K562 (cell line): ENCODE measurements around the gene PLOD1. TPM values are rescaled to one million over a fixed set of nuclear protein-coding genes. Genes with fewer than 3 reads are reported as not detected.
A peak's percentile ranks its signal among the peaks of the same experiment; 100 is the strongest.

ENCODE experiments used
- ATAC-seq: fragments of 200-7000 bp; cut with Tn5 transposase; 3 replicates; pipeline ENCODE4 v1.9.1; 2020; ENCODE audit warnings: moderate library complexity
- BruUV-seq: library from RNA; stranded (reverse); fragments of 400-500 nt; replicated peaks from 2 replicates; lab custom pipeline; 2021; lab: Mats Ljungman, UMichigan
- CTCF ChIA-PET: fragments of 300-600 bp; formaldehyde crosslinking; extraction: SDS; loops from one replicate; lab custom pipeline; 2021; ENCODE audit warnings: low intra/inter-chr PET ratio; lab: Yijun Ruan, JAX
- POLR2A ChIA-PET: fragments of 300-600, 350-650 bp; sonication (Branson Sonifier 250); formaldehyde crosslinking; extraction: SDS; loops from one replicate; lab custom pipeline; 2021; ENCODE audit warnings: antibody characterized with exemption, inconsistent platforms; lab: Yijun Ruan, JAX
- DNase-seq, 4 experiments: peaks; one replicate each; pipeline versions ENCODE4 v3.0.0 to v3.0.0-alpha.2; 2011 to 2018; ENCODE audit warnings: low spot score in 3 of 4, mixed read lengths in 3 of 4; ENCODE audit errors: extremely low read depth in 1 of 4
- FAIRE-seq: peaks from 2 replicates; lab custom pipeline; 2011; peaks lifted over from hg19 to GRCh38; lab: Jason Lieb, UNC
- H2AFZ ChIP-seq: 2 replicates; pipeline ENCODE4 v1.6.0; 2011; ENCODE audit warnings: low read depth, low read length, control low read depth, inconsistent platforms
- H3K27ac ChIP-seq: fragments of 200-600 bp; 3 replicates; pipeline ENCODE4 v1.8.0; 2011; ENCODE audit warnings: low read depth, mild to moderate bottlenecking, control low read depth, inconsistent platforms, low read length, moderate library complexity, mixed read lengths; ENCODE audit errors: extremely low read depth
- H3K27me3 ChIP-seq, 2 experiments: fragments of 300-600 bp in 1 of 2; 2 replicates in 1 of 2; 3 replicates in 1 of 2; pipeline versions ENCODE4 v1.6.0 to v1.8.0; 2011; ENCODE audit warnings: inconsistent platforms in 2 of 2, low read length in 2 of 2, mild to moderate bottlenecking in 1 of 2, mixed read lengths in 1 of 2, moderate library complexity in 1 of 2; ENCODE audit not compliant: control insufficient read depth in 2 of 2, insufficient read depth in 2 of 2
- H3K36me3 ChIP-seq: fragments of 300-600 bp; 3 replicates; pipeline ENCODE4 v1.8.0; 2011; ENCODE audit warnings: mild to moderate bottlenecking, low read length, inconsistent platforms; ENCODE audit not compliant: control insufficient read depth, insufficient read depth
- H3K4me1 ChIP-seq, 2 experiments: fragments of 200-600 bp in 1 of 2; replicated peaks in 1 of 2; 2 replicates in 1 of 2; 3 replicates in 1 of 2; pipeline versions ENCODE4 v1.5.1 to v1.8.0; 2011; ENCODE audit warnings: inconsistent platforms in 2 of 2, low read length in 2 of 2, mild to moderate bottlenecking in 1 of 2, mixed read lengths in 1 of 2, moderate library complexity in 1 of 2; ENCODE audit not compliant: control insufficient read depth in 2 of 2, insufficient read depth in 2 of 2
- H3K4me2 ChIP-seq: 2 replicates; pipeline ENCODE4 v1.6.1; 2011; ENCODE audit warnings: low read length, control low read depth, inconsistent platforms, mixed read lengths; ENCODE audit not compliant: insufficient read depth
- H3K4me3 ChIP-seq: fragments of 200-600 bp; sonication (generic), shearing (Covaris generic); 2 replicates; pipeline ENCODE4 v1.5.1; 2016; ENCODE audit warnings: control low read depth, inconsistent platforms
- H3K79me2 ChIP-seq: fragments of 200-600 bp; 3 replicates; pipeline ENCODE4 v1.8.0; 2011; ENCODE audit warnings: low read length, inconsistent platforms; ENCODE audit not compliant: control insufficient read depth, insufficient read depth
- H3K9ac ChIP-seq, 2 experiments: 2 replicates each; pipeline versions ENCODE4 v1.6.0 to v1.6.1; 2011; ENCODE audit warnings: low read depth in 2 of 2, low read length in 2 of 2, control low read depth in 1 of 2, inconsistent platforms in 1 of 2, mild to moderate bottlenecking in 1 of 2, mixed read lengths in 1 of 2; ENCODE audit not compliant: insufficient read depth in 1 of 2
- H3K9me1 ChIP-seq: one replicate; pipeline ENCODE4 v1.6.0; 2011; ENCODE audit warnings: inconsistent platforms, mild to moderate bottlenecking, low read length, moderate library complexity; ENCODE audit not compliant: control insufficient read depth, insufficient read depth
- H3K9me3 ChIP-seq: replicated peaks from 2 replicates; pipeline ENCODE4 v1.5.1; 2011; ENCODE audit warnings: low read depth, low read length, inconsistent platforms; ENCODE audit not compliant: control insufficient read depth, insufficient read depth
- H4K20me1 ChIP-seq: replicated peaks from 2 replicates; pipeline ENCODE4 v1.6.1; 2011; ENCODE audit warnings: low read length, inconsistent platforms, mixed read lengths; ENCODE audit not compliant: control insufficient read depth, insufficient read depth
- ATF7 ChIP-seq: fragments of 450-650 bp; IDR thresholded peaks from 2 replicates; pipeline ENCODE4 v1.7.1; 2014; ENCODE audit warnings: mild to moderate bottlenecking, moderate library complexity
- CBX8 ChIP-seq: fragments of 200-600 bp; sonication (generic); IDR thresholded peaks from 2 replicates; pipeline ENCODE4 v1.6.1; 2012; ENCODE audit warnings: borderline replicate concordance, mixed run types, low read depth, mild to moderate bottlenecking, moderate library complexity, mixed read lengths, low read length, control low read depth, inconsistent platforms; ENCODE audit not compliant: poor library complexity, severe bottlenecking; ENCODE audit errors: extremely low read depth
- MTF1 ChIP-seq: fragments of 250-450 bp; sonication (Bioruptor Pico); IDR thresholded peaks from 2 replicates; pipeline ENCODE4 v1.9.0; 2021; ENCODE audit warnings: moderate library complexity, mild to moderate bottlenecking, inconsistent platforms, borderline replicate concordance
- NFATC3 ChIP-seq: fragments of 450-650 bp; IDR thresholded peaks from 2 replicates; pipeline ENCODE4 v1.6.1; 2017; ENCODE audit warnings: mild to moderate bottlenecking
- PRMT5 ChIP-seq: sonication (generic); formaldehyde crosslinking; IDR thresholded peaks from 2 replicates; pipeline ENCODE4 v1.5.0; 2020; ENCODE audit warnings: missing genetic modification reagents
- RAD51 ChIP-seq: fragments of 450-650 bp; IDR thresholded peaks from 2 replicates; pipeline ENCODE4 v1.7.1; 2016; ENCODE audit warnings: low read depth, mild to moderate bottlenecking, borderline replicate concordance
- RBM34 ChIP-seq: fragments of 200-400 bp; formaldehyde crosslinking; IDR thresholded peaks from 2 replicates; pipeline ENCODE4 v1.6.1; 2018; ENCODE audit warnings: low read length, borderline replicate concordance; ENCODE audit not compliant: insufficient read depth
- VEZF1 ChIP-seq: fragments of 200-800 bp; sonication (Bioruptor generic); IDR thresholded peaks from 2 replicates; pipeline ENCODE4 v1.6.1; 2017; ENCODE audit warnings: missing genetic modification characterization, missing compliant biosample characterization
- XRCC4 ChIP-seq: IDR thresholded peaks from one replicate; pipeline ENCODE4 v1.6.1; 2011; ENCODE audit not compliant: insufficient read depth, insufficient read length; ENCODE audit errors: extremely low read depth
- ZKSCAN8 ChIP-seq: fragments of 200-800 bp; sonication (Bioruptor generic); IDR thresholded peaks from 2 replicates; pipeline ENCODE4 v1.6.1; 2016; ENCODE audit warnings: missing genetic modification characterization, missing compliant biosample characterization
- ZNF609 ChIP-seq: sonication (generic); formaldehyde crosslinking; IDR thresholded peaks from 2 replicates; pipeline ENCODE4 v1.8.1; 2023; ENCODE audit warnings: missing genetic modification reagents, mild to moderate bottlenecking, borderline replicate concordance
- WGBS: fragments of 100-300 bp; shearing (Covaris generic); methylation state at CpG from one replicate; pipeline ENCODE4 v1.1.6; 2016; ENCODE audit warnings: low coverage, mixed read lengths; ENCODE audit not compliant: insufficient coverage; ENCODE audit errors: missing lambda C conversion rate; 5-methylcytosine and 5-hydroxymethylcytosine counted together
- in situ Hi-C: fragments of 300-500 bp; cut with MboI; formaldehyde crosslinking; loops from 4 replicates; pipeline ENCODE4 v1.15.0; 2018; ENCODE audit warnings: inconsistent platforms, mixed read lengths
- intact Hi-C: fragments of 100-400 bp; cut with micrococcal nuclease; formaldehyde crosslinking; loops from 2 replicates; pipeline ENCODE4 v1.14.2; 2022
- polyA plus RNA-seq, 8 experiments: library from polyadenylated mRNA; depleted of rRNA in 4 of 8; stranded (reverse) in 5 of 8; unstranded in 3 of 8; fragments of >200 nt; fragmentation: Nextera tagmentation in 2 of 8; fragmentation: Illumina TruSeq in 1 of 8; extraction: Ambion mirVana in 2 of 8; extraction: Trizol in 1 of 8; gene quantifications; 2 replicates each; pipeline versions ENCODE4 v1.2.1 to v1.2.3, GENCODE V29; 2011 to 2014; ENCODE audit warnings: inconsistent platforms in 1 of 8, missing spikeins in 1 of 8
- total RNA-seq, 7 experiments: library from RNA; depleted of rRNA in 6 of 7; stranded (reverse); fragments of >200 nt in 6 of 7; fragmentation: Illumina TruSeq in 2 of 7; extraction: Trizol in 2 of 7; gene quantifications; 2 replicates each; pipeline versions ENCODE4 v1.2.1 to v1.2.3, GENCODE V29; 2011 to 2021; ENCODE audit warnings: low replicate concordance in 1 of 7
- TF ChIP-seq, protein P1 (sequence below): sonication (generic); IDR thresholded peaks from 2 replicates; pipeline ENCODE4 v1.6.1; 2016

The PLOD1 gene
- total and polyA plus RNA-seq, 9 of the 15 experiments (the other 6 are each of a cell fraction or from before 2014, with no cell fraction given) = 16.6 to 90.8 (median 52.7) TPM

- intact Hi-C loops = loop anchor here (5.0 kb wide), 3 partner anchors 62 to 108 kb away; partner anchors contain the start of gene PLOD1
- no peaks in the 10 kb centered on the region for H3K27me3 ChIP-seq
- WGBS = 42% methylated on average over 10 of the region's 10 CpGs
- POLR2A ChIA-PET = interaction anchor here (0.6 to 5.2 kb wide), 4 partner anchors 10 to 108 kb away, joined by 3 to 23 read pairs (median 8); no protein-coding TSS in a partner anchor
- no peaks in the 10 kb centered on the region for H4K20me1 ChIP-seq
- peak overlapping the region in 1 of 2 experiments; percentile 41; a peak in 3 of 4 replicates for H3K9ac ChIP-seq
- H3K9me3 ChIP-seq = no peaks in the 10 kb centered on the region
- H3K27ac ChIP-seq = peak overlapping the region; percentile 75
- peaks cover 43% of the 10 kb centered on the region for H3K36me3 ChIP-seq
- in situ Hi-C loops = no loop called here
- peak overlapping the region; percentile 22 for H3K4me2 ChIP-seq
- peak overlapping the region; percentile 35 for H2AFZ ChIP-seq
- BruUV-seq = no TSS peak
- ATAC-seq (no peak), FAIRE-seq (no peak), DNase-seq (peak in 1 of 4 experiments; percentile 63)
- H3K9me1 ChIP-seq = peaks cover 3% of the 10 kb centered on the region
- H3K4me1 ChIP-seq = peaks cover 38 to 50% of the 10 kb centered on the region in 2 experiments
- no peak overlapping the region for H3K4me3 ChIP-seq
- peaks cover 8% of the 10 kb centered on the region for H3K79me2 ChIP-seq
- CTCF ChIA-PET = interaction anchor here (0.7 kb wide), 1 partner anchor 27 kb away, joined by 4 read pairs; no protein-coding TSS in a partner anchor
- TF ChIP-seq XRCC4 (no peak), VEZF1 (CRISPR knock-in tag) (no peak), PRMT5 (CRISPR knock-in tag) (no peak), RAD51 (no peak), ZNF609 (CRISPR knock-in tag) (no peak; the same call in 1 of the 2 replicates), CBX8 (no peak), ATF7 (no peak; the same call in 1 of the 2 replicates), RBM34 (no peak), MTF1 (CRISPR knock-in tag) (no peak), NFATC3 (no peak), ZKSCAN8 (0 out of 2 replicates have a peak, but pooled peaks have one; percentile 37)
- TF ChIP-seq, protein P1, sequence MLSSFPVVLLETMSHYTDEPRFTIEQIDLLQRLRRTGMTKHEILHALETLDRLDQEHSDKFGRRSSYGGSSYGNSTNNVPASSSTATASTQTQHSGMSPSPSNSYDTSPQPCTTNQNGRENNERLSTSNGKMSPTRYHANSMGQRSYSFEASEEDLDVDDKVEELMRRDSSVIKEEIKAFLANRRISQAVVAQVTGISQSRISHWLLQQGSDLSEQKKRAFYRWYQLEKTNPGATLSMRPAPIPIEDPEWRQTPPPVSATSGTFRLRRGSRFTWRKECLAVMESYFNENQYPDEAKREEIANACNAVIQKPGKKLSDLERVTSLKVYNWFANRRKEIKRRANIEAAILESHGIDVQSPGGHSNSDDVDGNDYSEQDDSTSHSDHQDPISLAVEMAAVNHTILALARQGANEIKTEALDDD = no peak
Observed at GRCh38 chr1:12015001-12015491, 80.5 kb downstream of the PLOD1 start.
